ENCODE measurements around the gene RBM7. TPM values are rescaled to one million over a fixed set of nuclear protein-coding genes. Genes with fewer than 3 reads are reported as not detected.

Gene RBM7
- total and polyA plus RNA-seq, 2 experiments from 2014 or later: 20.6 to 35.2 TPM

DNA sequence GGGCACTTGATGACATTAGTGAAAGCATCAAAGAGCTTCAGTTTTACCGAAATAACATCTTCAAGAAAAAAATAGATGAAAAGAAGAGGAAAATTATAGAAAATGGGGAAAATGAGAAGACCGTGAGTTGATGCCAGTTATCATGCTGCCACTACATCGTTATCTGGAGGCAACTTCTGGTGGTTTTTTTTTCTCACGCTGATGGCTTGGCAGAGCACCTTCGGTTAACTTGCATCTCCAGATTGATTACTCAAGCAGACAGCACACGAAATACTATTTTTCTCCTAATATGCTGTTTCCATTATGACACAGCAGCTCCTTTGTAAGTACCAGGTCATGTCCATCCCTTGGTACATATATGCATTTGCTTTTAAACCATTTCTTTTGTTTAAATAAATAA is 49.4 kb downstream of the RBM7 start:
- DNase-seq (ENCODE audit: low read depth in 1 of 2, low spot score in 1 of 2): no peak
- TF ChIP-seq, protein P1, sequence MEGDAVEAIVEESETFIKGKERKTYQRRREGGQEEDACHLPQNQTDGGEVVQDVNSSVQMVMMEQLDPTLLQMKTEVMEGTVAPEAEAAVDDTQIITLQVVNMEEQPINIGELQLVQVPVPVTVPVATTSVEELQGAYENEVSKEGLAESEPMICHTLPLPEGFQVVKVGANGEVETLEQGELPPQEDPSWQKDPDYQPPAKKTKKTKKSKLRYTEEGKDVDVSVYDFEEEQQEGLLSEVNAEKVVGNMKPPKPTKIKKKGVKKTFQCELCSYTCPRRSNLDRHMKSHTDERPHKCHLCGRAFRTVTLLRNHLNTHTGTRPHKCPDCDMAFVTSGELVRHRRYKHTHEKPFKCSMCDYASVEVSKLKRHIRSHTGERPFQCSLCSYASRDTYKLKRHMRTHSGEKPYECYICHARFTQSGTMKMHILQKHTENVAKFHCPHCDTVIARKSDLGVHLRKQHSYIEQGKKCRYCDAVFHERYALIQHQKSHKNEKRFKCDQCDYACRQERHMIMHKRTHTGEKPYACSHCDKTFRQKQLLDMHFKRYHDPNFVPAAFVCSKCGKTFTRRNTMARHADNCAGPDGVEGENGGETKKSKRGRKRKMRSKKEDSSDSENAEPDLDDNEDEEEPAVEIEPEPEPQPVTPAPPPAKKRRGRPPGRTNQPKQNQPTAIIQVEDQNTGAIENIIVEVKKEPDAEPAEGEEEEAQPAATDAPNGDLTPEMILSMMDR (IDR thresholded peaks at IDR 0.05; ENCODE audit: low read depth, low read length): no peak
- H3K36me3 ChIP-seq: peaks cover 21% of the 10 kb centered on the region

DNA sequence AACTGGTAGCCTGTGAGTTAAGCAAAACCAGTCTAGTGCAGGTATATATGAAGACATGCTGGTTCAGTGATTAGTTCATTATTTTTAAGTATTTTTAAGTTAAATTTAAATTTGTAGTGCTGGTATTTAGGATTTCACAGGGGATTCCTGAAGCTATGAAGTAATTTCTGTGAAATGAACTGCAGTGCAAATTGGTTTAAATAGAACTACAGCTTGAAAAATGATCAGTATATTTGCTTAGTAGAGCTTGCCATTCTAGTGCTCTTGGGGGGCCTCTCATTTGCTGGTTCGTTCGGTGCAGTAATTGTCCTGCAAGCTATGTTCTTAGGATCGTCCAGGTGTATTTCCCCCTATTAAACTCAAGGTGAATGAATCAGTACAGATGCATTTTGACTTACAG is 51.9 kb downstream of the RBM7 start:
- TF ChIP-seq, protein P1 (IDR thresholded peaks at IDR 0.05; ENCODE audit: low read depth, low read length): no peak
- Histone ChIP-seq H3K4me1 (ENCODE audit: low read depth) (peaks cover 4% of the 10 kb centered on the region), H3K36me3 (peaks cover 18% of the 10 kb centered on the region), H3K27ac (no peak overlapping the region), H3K9me3 (ENCODE audit: low read depth) (no peaks in the 10 kb centered on the region), H3K27me3 (no peaks in the 10 kb centered on the region), H3K4me3 (no peak overlapping the region)
- no peak for DNase-seq (ENCODE audit: low read depth in 1 of 2, low spot score in 1 of 2)

More for the DNA sequence above, 49.4 kb downstream of the RBM7 start:
- Histone ChIP-seq H3K4me1 (ENCODE audit: low read depth) (peaks cover 4% of the 10 kb centered on the region), H3K27me3 (no peaks in the 10 kb centered on the region), H3K9me3 (ENCODE audit: low read depth) (no peaks in the 10 kb centered on the region), H3K4me3 (no peak overlapping the region), H3K27ac (no peak overlapping the region)

Other genes starting within 250 kb of the RBM7 start
- gene NNMT, start 104.3 kb upstream of the RBM7 start, total RNA-seq: not detected in 2 replicates
- 2.0 and 2.1 TPM in 2 replicates for gene NNMT, start 104.3 kb upstream of the RBM7 start, polyA plus RNA-seq
- 10.5 and 21.7 TPM in 2 replicates for gene C11orf71, start 155 bp upstream of the RBM7 start, total RNA-seq
- gene C11orf71, start 155 bp upstream of the RBM7 start, polyA plus RNA-seq: 16.7 TPM in 2 replicates
- gene REXO2, start 38.8 kb downstream of the RBM7 start, total RNA-seq: 58.9 and 62.8 TPM in 2 replicates
- gene REXO2, start 38.8 kb downstream of the RBM7 start, polyA plus RNA-seq: 92.9 and 108 TPM in 2 replicates
- not detected in 2 replicates for gene NXPE1, start 159.2 kb downstream of the RBM7 start, total RNA-seq
- not detected in 2 replicates for gene NXPE1, start 159.2 kb downstream of the RBM7 start, polyA plus RNA-seq
- gene NXPE4, start 195.1 kb downstream of the RBM7 start, total RNA-seq: not detected in 2 replicates
- not detected in 2 replicates for gene NXPE4, start 195.1 kb downstream of the RBM7 start, polyA plus RNA-seq